SIG-M5 treated with dmso at 0.1 percent for 504 hours (cell line): ENCODE data around the gene ENO1.

Source experiments
- DNase-seq: peaks from one replicate; lab custom pipeline; 2025; ENCODE audit not compliant: unreplicated experiment; lab: John Stamatoyannopoulos, UW

The ENO1 gene

DNA sequence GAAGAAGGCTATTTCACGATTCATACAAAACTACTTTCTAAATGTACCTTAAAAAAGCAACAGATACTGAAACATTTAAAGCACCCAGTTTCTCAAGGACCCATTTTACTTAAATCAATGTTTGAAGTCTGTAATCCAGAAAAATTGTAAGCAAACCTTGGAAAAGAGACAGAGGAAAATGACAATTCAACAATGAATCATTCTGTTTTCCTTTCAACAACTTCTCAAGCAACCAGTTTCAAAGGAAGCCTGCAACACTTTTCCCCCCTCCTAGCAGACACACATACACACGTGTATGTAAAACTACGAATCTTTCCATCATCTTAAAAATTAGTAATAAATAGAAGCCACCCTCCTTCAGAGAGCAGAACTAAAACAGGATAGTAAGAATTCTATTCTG is 62.2 kb downstream of the ENO1 start:
- no peak for DNase-seq

- DNase-seq: no peak
Observed at GRCh38 chr1:8815582-8816151, 62.8 kb downstream of the ENO1 start.

- no peak for DNase-seq
Observed at GRCh38 chr1:8814865-8815264, 63.6 kb downstream of the ENO1 start.

DNA sequence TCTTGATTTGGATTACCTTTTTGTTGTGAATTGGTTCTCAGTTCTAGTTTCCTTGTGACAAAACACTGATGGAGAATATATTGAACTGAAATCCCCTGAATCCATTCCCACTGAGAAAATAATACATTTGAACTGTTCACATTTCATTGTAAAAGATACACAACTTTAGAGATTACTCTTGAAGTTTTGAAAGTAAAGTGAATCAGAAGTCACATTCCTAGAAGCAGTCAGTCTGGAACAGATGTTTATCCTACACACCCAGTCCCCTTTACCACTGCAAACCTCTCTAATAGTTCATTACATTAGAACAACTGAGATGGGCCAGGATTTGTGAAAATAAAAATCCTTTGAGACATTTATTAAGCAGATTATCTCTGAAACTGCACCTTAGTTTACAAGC is 64.5 kb downstream of the ENO1 start:
- no peak for DNase-seq

GRCh38 chr1:8813016-8813763 is 65.3 kb downstream of the ENO1 start:
- no peak for DNase-seq

- no peak for DNase-seq
Observed at GRCh38 chr1:8812081-8812480, 66.4 kb downstream of the ENO1 start.
